ENCODE results near the gene UTS2B.

DNA sequence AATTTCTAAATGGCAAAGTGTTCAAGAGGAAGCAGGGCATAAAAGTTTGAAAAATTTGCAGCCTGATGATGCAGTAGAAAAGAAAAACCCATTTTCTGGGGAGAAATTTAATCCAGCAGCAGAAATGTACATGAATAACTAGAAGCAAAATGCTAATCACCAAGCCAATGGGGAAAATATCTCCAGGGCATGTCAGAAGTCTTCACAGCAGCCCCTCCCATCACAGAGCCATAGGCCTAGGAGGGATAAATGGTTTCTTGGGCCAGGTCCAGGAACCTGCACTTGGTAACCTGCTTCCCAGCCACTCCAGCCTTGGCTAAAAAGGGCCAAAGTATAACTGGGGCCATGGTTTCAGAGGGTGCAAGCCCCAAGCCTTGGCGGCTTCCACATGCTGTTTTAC, 108.7 kb downstream of the UTS2B start:
- TF ChIP-seq, protein P1, sequence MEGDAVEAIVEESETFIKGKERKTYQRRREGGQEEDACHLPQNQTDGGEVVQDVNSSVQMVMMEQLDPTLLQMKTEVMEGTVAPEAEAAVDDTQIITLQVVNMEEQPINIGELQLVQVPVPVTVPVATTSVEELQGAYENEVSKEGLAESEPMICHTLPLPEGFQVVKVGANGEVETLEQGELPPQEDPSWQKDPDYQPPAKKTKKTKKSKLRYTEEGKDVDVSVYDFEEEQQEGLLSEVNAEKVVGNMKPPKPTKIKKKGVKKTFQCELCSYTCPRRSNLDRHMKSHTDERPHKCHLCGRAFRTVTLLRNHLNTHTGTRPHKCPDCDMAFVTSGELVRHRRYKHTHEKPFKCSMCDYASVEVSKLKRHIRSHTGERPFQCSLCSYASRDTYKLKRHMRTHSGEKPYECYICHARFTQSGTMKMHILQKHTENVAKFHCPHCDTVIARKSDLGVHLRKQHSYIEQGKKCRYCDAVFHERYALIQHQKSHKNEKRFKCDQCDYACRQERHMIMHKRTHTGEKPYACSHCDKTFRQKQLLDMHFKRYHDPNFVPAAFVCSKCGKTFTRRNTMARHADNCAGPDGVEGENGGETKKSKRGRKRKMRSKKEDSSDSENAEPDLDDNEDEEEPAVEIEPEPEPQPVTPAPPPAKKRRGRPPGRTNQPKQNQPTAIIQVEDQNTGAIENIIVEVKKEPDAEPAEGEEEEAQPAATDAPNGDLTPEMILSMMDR (conservative IDR thresholded peaks at IDR 0.05; ENCODE audit: low read depth in 2 of 2) = no peak
- TF ChIP-seq EZH2 (IDR thresholded peaks at IDR 0.05; ENCODE audit: low read depth, unreplicated experiment) (no peak), POLR2AphosphoS5 (IDR thresholded peaks at IDR 0.05; ENCODE audit: low read depth) (no peak), EZH2phosphoT487 (IDR thresholded peaks at IDR 0.05; ENCODE audit: unreplicated experiment) (no peak), JUNB (IDR thresholded peaks at IDR 0.05; ENCODE audit: unreplicated experiment) (no peak), CREB1 (CRISPR knock-in tag; IDR thresholded peaks at IDR 0.05; ENCODE audit: low read depth) (no peak), NANOG (IDR thresholded peaks at IDR 0.05; ENCODE audit: borderline replicate concordance) (no peak)
- TF ChIP-seq, protein P2, sequence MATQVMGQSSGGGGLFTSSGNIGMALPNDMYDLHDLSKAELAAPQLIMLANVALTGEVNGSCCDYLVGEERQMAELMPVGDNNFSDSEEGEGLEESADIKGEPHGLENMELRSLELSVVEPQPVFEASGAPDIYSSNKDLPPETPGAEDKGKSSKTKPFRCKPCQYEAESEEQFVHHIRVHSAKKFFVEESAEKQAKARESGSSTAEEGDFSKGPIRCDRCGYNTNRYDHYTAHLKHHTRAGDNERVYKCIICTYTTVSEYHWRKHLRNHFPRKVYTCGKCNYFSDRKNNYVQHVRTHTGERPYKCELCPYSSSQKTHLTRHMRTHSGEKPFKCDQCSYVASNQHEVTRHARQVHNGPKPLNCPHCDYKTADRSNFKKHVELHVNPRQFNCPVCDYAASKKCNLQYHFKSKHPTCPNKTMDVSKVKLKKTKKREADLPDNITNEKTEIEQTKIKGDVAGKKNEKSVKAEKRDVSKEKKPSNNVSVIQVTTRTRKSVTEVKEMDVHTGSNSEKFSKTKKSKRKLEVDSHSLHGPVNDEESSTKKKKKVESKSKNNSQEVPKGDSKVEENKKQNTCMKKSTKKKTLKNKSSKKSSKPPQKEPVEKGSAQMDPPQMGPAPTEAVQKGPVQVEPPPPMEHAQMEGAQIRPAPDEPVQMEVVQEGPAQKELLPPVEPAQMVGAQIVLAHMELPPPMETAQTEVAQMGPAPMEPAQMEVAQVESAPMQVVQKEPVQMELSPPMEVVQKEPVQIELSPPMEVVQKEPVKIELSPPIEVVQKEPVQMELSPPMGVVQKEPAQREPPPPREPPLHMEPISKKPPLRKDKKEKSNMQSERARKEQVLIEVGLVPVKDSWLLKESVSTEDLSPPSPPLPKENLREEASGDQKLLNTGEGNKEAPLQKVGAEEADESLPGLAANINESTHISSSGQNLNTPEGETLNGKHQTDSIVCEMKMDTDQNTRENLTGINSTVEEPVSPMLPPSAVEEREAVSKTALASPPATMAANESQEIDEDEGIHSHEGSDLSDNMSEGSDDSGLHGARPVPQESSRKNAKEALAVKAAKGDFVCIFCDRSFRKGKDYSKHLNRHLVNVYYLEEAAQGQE (IDR thresholded peaks at IDR 0.05; ENCODE audit: unreplicated experiment) = no peak

All from GM23338 (cell line).